Measurements from ENCODE around the gene CDC6.

DNA sequence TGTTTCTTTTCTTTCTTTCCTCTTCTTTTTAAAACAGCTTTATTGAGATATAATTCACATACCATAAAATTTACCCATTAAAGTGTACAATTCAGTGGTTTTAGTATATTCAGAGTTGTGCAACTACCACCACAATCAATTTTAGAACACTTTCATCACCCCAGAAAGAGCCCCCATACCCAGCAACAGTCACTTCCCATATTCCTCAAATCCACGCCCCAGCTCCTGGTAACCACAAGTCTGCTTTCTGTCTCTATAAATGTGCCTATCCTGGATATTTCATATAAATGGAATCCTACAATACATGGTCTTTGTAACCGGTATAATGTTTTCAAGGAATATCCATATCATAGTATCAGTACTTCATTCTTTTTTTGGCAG, 40.7 kb downstream of the CDC6 start:
- TF ChIP-seq CTBP1 (IDR thresholded peaks at IDR 0.05; ENCODE audit: borderline replicate concordance) = no peak
- no peak for TF ChIP-seq ARNT (IDR thresholded peaks at IDR 0.05)
- TF ChIP-seq BHLHE40 (IDR thresholded peaks at IDR 0.05; ENCODE audit: borderline replicate concordance) = no peak
- no peak for TF ChIP-seq SP1 (IDR thresholded peaks at IDR 0.05)
- no peak for TF ChIP-seq ELF4 (IDR thresholded peaks at IDR 0.05)
- TF ChIP-seq TARDBP (IDR thresholded peaks at IDR 0.05) = no peak
- TF ChIP-seq SUZ12 (IDR thresholded peaks at IDR 0.05) = no peak
- no peak for TF ChIP-seq FOXA1 (IDR thresholded peaks at IDR 0.05)
